ENCODE data around the gene PKIG. TPM values are rescaled to one million over a fixed set of nuclear protein-coding genes. Genes with fewer than 3 reads are reported as not detected.

Gene PKIG
- total and polyA plus RNA-seq, 2 of the 8 experiments (the other 6 are each of a cell fraction or from before 2014, with no cell fraction given) = 26.7 to 34.3 TPM

DNA sequence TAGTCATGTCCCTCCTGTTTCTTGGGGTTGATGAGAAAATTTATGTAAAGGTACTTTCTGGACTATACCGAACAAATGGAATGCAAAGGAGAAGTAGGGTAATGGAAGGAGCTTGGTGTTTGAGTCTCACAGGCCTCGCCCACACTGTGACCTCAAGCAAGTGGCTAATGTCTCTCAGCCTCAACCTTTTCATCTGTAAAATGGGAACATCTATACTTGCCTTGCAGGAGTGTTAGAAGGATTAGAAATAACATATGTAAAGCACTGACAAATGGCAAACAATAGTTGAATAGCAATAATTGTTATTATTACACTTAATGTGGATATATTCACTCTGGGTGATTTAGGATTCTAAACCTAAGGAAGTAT lies 8.9 kb upstream of the PKIG start:
- Histone ChIP-seq H3K4me2 (ENCODE audit: insufficient read depth in 1 of 2, low read depth in 2 of 2, low read length in 2 of 2) (no peak overlapping the region), H3K18ac (ENCODE audit: extremely low read depth, low read length) (no peak overlapping the region), H3K9me3 (ENCODE audit: insufficient read depth in 2 of 2, low read depth in 1 of 2, low read length in 1 of 2) (no peaks in the 10 kb centered on the region), H3K23me2 (ENCODE audit: low read depth, low read length) (no peaks in the 10 kb centered on the region), H2BK120ac (replicated peaks; ENCODE audit: low read depth, low read length) (no peak overlapping the region), H4K8ac (ENCODE audit: extremely low read depth, insufficient read depth, low read length) (no peak overlapping the region), H2AFZ (ENCODE audit: low read length) (no peak overlapping the region), H3K79me2 (ENCODE audit: control insufficient read depth in 1 of 2, insufficient read depth in 2 of 2, low read length in 2 of 2) (no peaks in the 10 kb centered on the region), H3K4ac (replicated peaks; ENCODE audit: insufficient read length, low read depth, low read length) (no peak overlapping the region), H3K14ac (ENCODE audit: insufficient read length) (no peak overlapping the region), H3K36me3 (ENCODE audit: control insufficient read depth in 2 of 4, insufficient read depth in 4 of 4, low read length in 3 of 4) (no peaks in the 10 kb centered on the region), H3K27me3 (replicated peaks in 1 of 4; ENCODE audit: control insufficient read depth in 3 of 4, extremely low read depth in 1 of 4, insufficient read depth in 3 of 4, low read length in 3 of 4) (no peaks in the 10 kb centered on the region), H4K91ac (replicated peaks; ENCODE audit: insufficient read length, low read length) (no peak overlapping the region), H3K9ac (replicated peaks in 1 of 4; ENCODE audit: extremely low read depth in 1 of 4, low read depth in 3 of 4, low read length in 3 of 4) (no peak overlapping the region), H3K27ac (ENCODE audit: low read depth, low read length) (no peak overlapping the region), H2BK5ac (ENCODE audit: low read depth, low read length) (no peak overlapping the region), H3K56ac (replicated peaks; ENCODE audit: insufficient read length, low read depth, low read length) (no peak overlapping the region), H3K4me3 (ENCODE audit: extremely low read depth in 1 of 4, insufficient read depth in 2 of 4, low read depth in 3 of 4, low read length in 4 of 4) (no peak overlapping the region), H2BK12ac (ENCODE audit: low read depth, low read length) (no peak overlapping the region), H2BK15ac (ENCODE audit: low read length) (no peak overlapping the region), H4K20me1 (replicated peaks in 1 of 2; ENCODE audit: control insufficient read depth in 1 of 2, insufficient read depth in 2 of 2, low read length in 2 of 2) (no peaks in the 10 kb centered on the region), H2AK5ac (ENCODE audit: low read depth, low read length) (no peak overlapping the region), H2BK20ac (ENCODE audit: low read length) (no peak overlapping the region), H3K23ac (ENCODE audit: insufficient read length) (no peak overlapping the region), H3K4me1 (replicated peaks in 1 of 4; ENCODE audit: control insufficient read depth in 3 of 4, insufficient read depth in 4 of 4, low read length in 3 of 4) (peaks cover 0 to 3% (median 0%) of the 10 kb centered on the region in 4 experiments; a peak in 1 of 7 replicates), H4K5ac (ENCODE audit: insufficient read length, low read depth, low read length) (no peak overlapping the region), H3K79me1 (ENCODE audit: low read depth, low read length) (no peaks in the 10 kb centered on the region)
- DNase-seq (ENCODE audit: low read depth in 1 of 2, low spot score in 2 of 2) (no peak), FAIRE-seq (no peak)
- 88% methylated on average over 2 of the region's 2 CpGs; no CpG with 5 or more reads in 1 of the 2 experiments for WGBS, 2 experiments (ENCODE audit: extremely low coverage in 1 of 2, insufficient coverage in 1 of 2, insufficient read length in 1 of 2, insufficient replicate concordance in 2 of 2, low coverage in 1 of 2, low lambda C conversion rate in 2 of 2, missing lambda C conversion rate in 1 of 2)
- CTCF ChIA-PET (ENCODE audit: partially characterized antibody) = interaction anchor here (0.5 to 2.2 kb wide), 6 partner anchors 8 to 746 kb away, joined by 3 to 6 read pairs (median 3); no protein-coding TSS in a partner anchor
- POLR2A ChIA-PET (ENCODE audit: partially characterized antibody) = interaction anchor here (0.8 kb wide), 1 partner anchor 9 kb away, joined by 3 read pairs; no protein-coding TSS in a partner anchor
- no peak for TF ChIP-seq RXRA (IDR thresholded peaks at IDR 0.05; ENCODE audit: insufficient read depth, low read depth, low read length)
- peak; percentile 58; the same call in 1 of the 2 replicates for TF ChIP-seq KDM1A (IDR thresholded peaks at IDR 0.05; ENCODE audit: borderline replicate concordance, low read length)
